K562 (cell line): ENCODE measurements around the gene NUP153. TPM values are rescaled to one million over a fixed set of nuclear protein-coding genes. Genes with fewer than 3 reads are reported as not detected.
A peak's percentile ranks its signal among the peaks of the same experiment; 100 is the strongest.

Source experiments
- ARID2 ChIP-seq: fragments of 450-650 bp; IDR thresholded peaks from 2 replicates; pipeline ENCODE4 v1.6.1; 2017; ENCODE audit warnings: antibody characterized with exemption, mild to moderate bottlenecking
- BCL6 ChIP-seq: fragments of 250-450 bp; sonication (Bioruptor Pico); IDR thresholded peaks from 2 replicates; pipeline ENCODE4 v1.4.0; 2020
- CXXC5 ChIP-seq: fragments of 250-450 bp; sonication (Bioruptor Pico); IDR thresholded peaks from 2 replicates; pipeline ENCODE4 v1.8.0; 2022; ENCODE audit warnings: inconsistent platforms, mild to moderate bottlenecking, moderate library complexity
- DACH1 ChIP-seq: fragments of 450-650 bp; IDR thresholded peaks from 2 replicates; pipeline ENCODE4 v1.6.1; 2018; ENCODE audit not compliant: partially characterized antibody
- FOXK2 ChIP-seq, 2 experiments: fragments of 450-650 bp; IDR thresholded peaks in 1 of 2; conservative IDR thresholded peaks in 1 of 2; 2 replicates each; pipeline ENCODE4 v1.6.1; 2016; ENCODE audit warnings: low read depth in 2 of 2, mild to moderate bottlenecking in 1 of 2
- MAFG ChIP-seq: fragments of 450-650 bp; conservative IDR thresholded peaks from 2 replicates; pipeline ENCODE4 v1.6.1; 2016; ENCODE audit warnings: missing genetic modification characterization, missing compliant biosample characterization
- POLR3A ChIP-seq: IDR thresholded peaks from 2 replicates; pipeline ENCODE4 v1.6.1; 2011; ENCODE audit warnings: borderline replicate concordance, mild to moderate bottlenecking, moderate library complexity; ENCODE audit not compliant: insufficient read length, insufficient read depth; ENCODE audit errors: extremely low read depth
- RCOR1 ChIP-seq, 2 experiments: IDR thresholded peaks; 2 replicates each; pipeline ENCODE4 v1.6.1; 2012; ENCODE audit warnings: low read depth in 2 of 2, low read length in 2 of 2, borderline replicate concordance in 1 of 2, improper control_type of control experiment in 1 of 2
- SMARCC2 ChIP-seq: fragments of 450-650 bp; IDR thresholded peaks from 2 replicates; pipeline ENCODE4 v1.6.1; 2017; ENCODE audit warnings: antibody characterized with exemption, moderate library complexity, mild to moderate bottlenecking, low read depth
- TEAD2 ChIP-seq: fragments of 450-650 bp; IDR thresholded peaks from 2 replicates; pipeline ENCODE4 v1.6.1; 2016; ENCODE audit warnings: missing genetic modification characterization, control low read depth, missing compliant biosample characterization
- ZNF398 ChIP-seq: fragments of 250-450 bp; sonication (Bioruptor Pico); IDR thresholded peaks from 2 replicates; pipeline ENCODE4 v1.8.0; 2021; ENCODE audit warnings: moderate library complexity, mild to moderate bottlenecking, inconsistent platforms
- ZNF764 ChIP-seq: fragments of 250-450 bp; sonication (Bioruptor Pico); IDR thresholded peaks from 2 replicates; pipeline ENCODE4 v1.4.0; 2020; ENCODE audit warnings: low read depth, mild to moderate bottlenecking, moderate library complexity
- polyA plus RNA-seq, 8 experiments: library from polyadenylated mRNA; depleted of rRNA in 4 of 8; stranded (reverse) in 5 of 8; unstranded in 3 of 8; fragments of >200 nt; fragmentation: Nextera tagmentation in 2 of 8; fragmentation: Illumina TruSeq in 1 of 8; extraction: Ambion mirVana in 2 of 8; extraction: Trizol in 1 of 8; gene quantifications; 2 replicates each; pipeline versions ENCODE4 v1.2.1 to v1.2.3, GENCODE V29; 2011 to 2014; ENCODE audit warnings: inconsistent platforms in 1 of 8, missing spikeins in 1 of 8
- total RNA-seq, 7 experiments: library from RNA; depleted of rRNA in 6 of 7; stranded (reverse); fragments of >200 nt in 6 of 7; fragmentation: Illumina TruSeq in 2 of 7; extraction: Trizol in 2 of 7; gene quantifications; 2 replicates each; pipeline versions ENCODE4 v1.2.1 to v1.2.3, GENCODE V29; 2011 to 2021; ENCODE audit warnings: low replicate concordance in 1 of 7

Gene NUP153
- total and polyA plus RNA-seq, 9 of the 15 experiments (the other 6 are each of a cell fraction or from before 2014, with no cell fraction given) = 21.9 to 110 (median 84.8) TPM

- no peak for TF ChIP-seq CXXC5 (CRISPR knock-in tag)
- TF ChIP-seq BCL6 (CRISPR knock-in tag) = no peak
- peak; percentile 100 for TF ChIP-seq MAFG (tag)
- peak in 1 of 2 experiments; percentile 58; a peak in 1 of 4 replicates for TF ChIP-seq RCOR1 (IDR thresholded peaks at IDR 0.05; ENCODE audit: borderline replicate concordance in 1 of 2, low read depth in 2 of 2, low read length in 2 of 2)
- no peak for TF ChIP-seq ZNF764 (CRISPR knock-in tag)
- TF ChIP-seq DACH1 = peak; percentile 85
- peak; percentile 82 to 84 for TF ChIP-seq FOXK2 (conservative IDR thresholded peaks at IDR 0.05 in 1 of 2, IDR thresholded peaks at IDR 0.05 in 1 of 2; ENCODE audit: low read depth in 2 of 2)
- no peak for TF ChIP-seq TEAD2
- 0 out of 2 replicates have a peak, but pooled peaks have one; percentile 27 for TF ChIP-seq ARID2
- TF ChIP-seq ZNF398 = no peak
- peak; percentile 81; the same call in 1 of the 2 replicates for TF ChIP-seq SMARCC2
- TF ChIP-seq POLR3A = no peak
These were observed 3.5 kb downstream of the NUP153 start (continued) for GRCh38 chr6:17703256-17703694.
